ENCODE measurements around the gene LCP1.

The LCP1 gene

GRCh38 chr13:46126056-46126455 lies 55.9 kb downstream of the LCP1 start:
- DNase-seq, result no peak

- no peak for DNase-seq
Measured at GRCh38 chr13:46124967-46125933, 56.7 kb downstream of the LCP1 start.

- peak; percentile 43 for DNase-seq
Measured at GRCh38 chr13:46124531-46124966, 57.4 kb downstream of the LCP1 start.

GRCh38 chr13:46122304-46122703 lies 59.7 kb downstream of the LCP1 start:
- no peak for DNase-seq

GRCh38 chr13:46121597-46122163 lies 60.3 kb downstream of the LCP1 start:
- DNase-seq, result no peak

- no peak for DNase-seq
Measured at GRCh38 chr13:46121033-46121432, 60.9 kb downstream of the LCP1 start.

- DNase-seq, result no peak
Measured at GRCh38 chr13:46119883-46120614, 61.9 kb downstream of the LCP1 start.

GRCh38 chr13:46116653-46117502 lies 65.1 kb downstream of the LCP1 start:
- no peak for DNase-seq

GRCh38 chr13:46114613-46115012 lies 67.4 kb downstream of the LCP1 start:
- DNase-seq, result no peak

GRCh38 chr13:46113596-46113995 lies 68.4 kb downstream of the LCP1 start:
- peak; percentile 23 for DNase-seq

GRCh38 chr13:46111151-46111550 lies 70.8 kb downstream of the LCP1 start:
- DNase-seq, result no peak

- no peak for DNase-seq
Measured at GRCh38 chr13:46109451-46109850, 72.5 kb downstream of the LCP1 start.

GRCh38 chr13:46106839-46107371 lies 75.1 kb downstream of the LCP1 start:
- no peak for DNase-seq

GRCh38 chr13:46104868-46105267 lies 77.1 kb downstream of the LCP1 start, which contains the start of gene CPB2:
TSS of gene CPB2 (minus strand) at chr13:46105033. CDS start at chr13:46105009, 24 bp downstream.
- DNase-seq, result no peak

GRCh38 chr13:46103037-46103436 lies 78.9 kb downstream of the LCP1 start:
- no peak for DNase-seq

- DNase-seq, result no peak
Measured at GRCh38 chr13:46102255-46102605, 79.7 kb downstream of the LCP1 start.

- no peak for DNase-seq
Measured at GRCh38 chr13:46101484-46102254, 80.3 kb downstream of the LCP1 start.

- DNase-seq, result no peak
Measured at GRCh38 chr13:46101002-46101401, 81.0 kb downstream of the LCP1 start.

GRCh38 chr13:46100191-46100815 lies 81.7 kb downstream of the LCP1 start:
- DNase-seq, result no peak

- DNase-seq, result no peak
Measured at GRCh38 chr13:46097663-46098062, 84.3 kb downstream of the LCP1 start.

GRCh38 chr13:46097015-46097414 lies 85.0 kb downstream of the LCP1 start:
- no peak for DNase-seq

Data from CD4-positive, alpha-beta T cell treated with Interleukin-15 for 1 hour (primary cell).